Heart left ventricle (tissue), 16 donors: ENCODE measurements around the gene WDR90. TPM values are rescaled to one million over a fixed set of nuclear protein-coding genes. Genes with fewer than 3 reads are reported as not detected.
A peak's percentile ranks its signal among the peaks of the same experiment; 100 is the strongest.
"Not testable (repeated sequence)": the region's sequence is repeated elsewhere in the genome, so short reads cannot be mapped to it uniquely, and the experiment has no call there.

Experiments used
- ATAC-seq, 4 donors: fragments of 200-7000 bp; cut with Tn5 transposase; one replicate each; pipeline ENCODE4 v1.9.1; 2020 to 2022; ENCODE audit warnings: moderate library complexity in 4 of 4, mild to moderate bottlenecking in 3 of 4, moderate number of reproducible peaks in 1 of 4
- DNase-seq, 5 donors: peaks; one replicate each; pipeline ENCODE4 v3.0.0-alpha.2; 2020
- H3K27ac ChIP-seq, 12 donors: fragments of 200-600 bp; sonication (generic) in 4 of 12; one replicate each; pipeline versions ENCODE4 v1.5.0 to v1.8.0; 2016 to 2022; ENCODE audit warnings: mild to moderate bottlenecking in 2 of 12
- H3K27me3 ChIP-seq, 9 donors: fragments of 200-600 bp; sonication (generic) in 2 of 9; one replicate each; pipeline versions ENCODE4 v1.5.1 to v1.8.0; 2016 to 2022; ENCODE audit warnings: mild to moderate bottlenecking in 3 of 9
- H3K36me3 ChIP-seq, 9 donors: fragments of 200-600 bp; sonication (generic) in 2 of 9; one replicate each; pipeline versions ENCODE4 v1.5.0 to v1.8.0; 2018 to 2022; ENCODE audit warnings: mild to moderate bottlenecking in 2 of 9
- H3K4me1 ChIP-seq, 12 donors: fragments of 200-600 bp; sonication (generic) in 4 of 12; one replicate each; pipeline versions ENCODE4 v1.5.0 to v1.8.0; 2016 to 2022; ENCODE audit warnings: mild to moderate bottlenecking in 3 of 12
- H3K4me3 ChIP-seq, 12 donors: fragments of 200-600 bp; sonication (generic) in 4 of 12; one replicate each; pipeline versions ENCODE4 v1.5.0 to v1.8.0; 2017 to 2022; ENCODE audit warnings: mild to moderate bottlenecking in 9 of 12, moderate library complexity in 4 of 12
- H3K9me3 ChIP-seq, 12 donors: fragments of 200-600 bp; sonication (generic) in 4 of 12; one replicate each; pipeline versions ENCODE4 v1.5.0 to v1.8.0; 2016 to 2022; ENCODE audit warnings: mild to moderate bottlenecking in 1 of 12
- CTCF ChIP-seq, 12 donors: fragments of 200-600 bp; sonication (generic) in 4 of 12; IDR thresholded peaks; one replicate each; pipeline versions ENCODE4 v1.5.0 to v1.8.0; 2018 to 2022; ENCODE audit warnings: antibody characterized with exemption in 12 of 12, mild to moderate bottlenecking in 5 of 12
- POLR2A ChIP-seq, 2 donors: fragments of 450-650 bp; IDR thresholded peaks; one replicate each; pipeline ENCODE4 v1.6.1; 2017; ENCODE audit warnings: antibody characterized with exemption in 2 of 2, mild to moderate bottlenecking in 2 of 2, moderate library complexity in 2 of 2
- WGBS, 4 donors: extraction: QIAGEN DNeasy Blood & Tissue Kit in 2 of 4; methylation state at CpG; one replicate each; pipeline versions ENCODE4 v1.1.5 to v1.1.7; 2013 to 2018; 5-methylcytosine and 5-hydroxymethylcytosine counted together
- intact Hi-C, 10 donors: fragments of 100-400 bp; cut with DNase I; formaldehyde crosslinking; loops; one replicate each; pipeline versions ENCODE4 v1.11.1 to v1.14.2; 2022
- polyA plus RNA-seq, 2 donors: library from polyadenylated mRNA; stranded (reverse); fragments of 200-250 nt; gene quantifications; one replicate each; pipeline ENCODE4 v1.2.3, GENCODE V29; 2013
- total RNA-seq, 9 donors: library from RNA; depleted of rRNA in 2 of 9; stranded (reverse); fragments of >200 nt in 2 of 9; fragmentation: NEBNext Ultra II Directional in 3 of 9; extraction: Animal tissue kit (Norgen Biotek cat#: 25700) in 3 of 9; gene quantifications; one replicate each; pipeline versions ENCODE4 v1.1.0 to v1.2.4, GENCODE V29; 2016 to 2023
- donor health status: ischemic (EF 13 %, LVEDD 7.1; RV severe dilation, severe dysfunction).
- donor health status: healthy with polysubstance abuse.
- donor health status: DM: no; HTN: yes; CAD: no.
- donor health status: DM: no; HTN: no; CAD: no.
- donor health status: ischemic (EF 25% LVEDD 6.9; RV normal size, moderate dysfunction).
- donor health status: ischemic (EF 25% LVEDD 5.7; RV mildly dilated, moderate dysfunction).
- donor health status: healthy.
- donor health status: DM: yes; HTN: yes; CAD: no.
- donor health status: ischemic (EF 35%, LVEDD 5.7; RV mildly dilated, moderate dysfunction).
- donor health status: nonischemic (EF 11% LVEDD 7.7; RV severe dilation, severe dysfunction).
- donor health status: DM: yes; HTN: yes; CAD: no.
- donor health status: PGD.
- donor health status: ischemic (EF 29% LVEDD 5.4; RV normal size, mild dysfunction).
- donor health status: nonischemic (EF 23%, LVEDD 6.1; RV moderate dilation, normal function).

The WDR90 gene
- total and polyA plus RNA-seq, 11 donors: 3.7 to 17.4 (median 8.6) TPM

DNA sequence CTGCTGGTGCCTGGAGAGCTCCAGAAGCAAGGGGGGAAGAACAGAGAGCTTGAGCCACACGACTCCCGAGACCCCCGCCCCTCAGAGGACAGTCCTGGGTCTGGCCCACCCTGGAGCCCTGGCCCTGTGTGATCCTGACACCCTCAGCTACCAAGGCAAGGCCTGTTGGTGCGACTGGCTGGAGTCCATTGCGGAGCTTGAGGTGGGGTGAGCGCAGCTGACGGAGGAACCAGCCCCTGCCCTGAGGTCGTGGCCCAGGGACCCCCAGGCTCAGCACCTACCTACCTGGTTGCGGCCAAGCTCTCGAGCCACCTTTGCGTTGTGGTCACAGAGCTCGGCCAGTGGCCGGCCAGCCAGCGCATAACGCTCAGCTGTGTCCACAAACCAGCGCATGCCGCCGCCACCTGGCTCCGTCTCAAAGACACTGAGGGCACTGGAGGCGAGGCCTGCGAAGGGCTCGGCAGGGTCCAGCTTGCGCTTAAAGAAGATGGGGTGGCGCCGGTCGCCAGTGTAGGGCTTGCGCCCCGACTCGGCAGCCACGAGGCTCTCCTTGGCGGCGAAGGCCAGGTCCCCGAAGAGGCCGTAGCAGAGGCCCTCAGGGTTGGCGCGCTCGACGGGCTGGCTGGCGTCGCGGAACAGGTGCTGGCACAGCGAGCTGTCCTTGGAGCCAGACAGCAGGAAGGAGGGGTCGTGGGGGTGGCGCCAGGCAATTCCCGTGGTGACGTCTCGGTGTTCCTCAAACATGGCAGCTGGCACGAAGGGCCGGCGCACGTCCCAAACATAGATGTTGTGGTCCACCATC, 37.5 kb downstream of the WDR90 start:
- Histone ChIP-seq H3K27ac (no peak overlapping the region), H3K27me3 (peaks cover 0 to 3% (median 0%) of the 10 kb centered on the region in 9 donors), H3K4me1 (peaks cover 10 to 69% (median 50%) of the 10 kb centered on the region in 12 donors), H3K36me3 (peaks cover 0 to 36% (median 22%) of the 10 kb centered on the region in 9 donors), H3K4me3 (no peak overlapping the region), H3K9me3 (no peaks in the 10 kb centered on the region)
- 94 to 95% (median 95%) methylated on average over 49 to 51 of the region's 51 CpGs for WGBS, 4 donors
- intact Hi-C loops: no loop called here
- DNase-seq (no peak), ATAC-seq (no peak)
- TF ChIP-seq POLR2A (IDR thresholded peaks at IDR 0.05) (no peak), CTCF (IDR thresholded peaks at IDR 0.05) (no peak)

DNA sequence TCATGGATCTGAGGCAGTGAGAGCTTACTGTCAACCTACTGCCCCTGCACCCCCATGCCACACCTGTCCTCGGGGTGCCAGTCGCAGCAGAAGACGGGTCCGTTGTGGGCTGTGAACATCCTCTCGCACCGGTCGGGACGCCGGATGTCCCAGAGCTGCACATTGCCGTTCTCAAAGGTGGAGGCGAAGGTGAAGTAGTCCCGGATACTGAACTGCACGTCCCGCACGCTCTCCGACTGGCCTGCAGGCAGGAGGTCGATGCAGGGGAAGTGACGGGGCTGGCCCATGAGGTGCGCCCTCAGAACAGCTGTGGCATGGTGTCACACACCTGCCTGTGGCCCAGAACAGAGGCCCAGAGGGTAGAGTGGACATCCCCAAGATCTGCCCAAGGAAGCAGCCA, 38.3 kb downstream of the WDR90 start:
- WGBS, 4 donors: 86 to 94% (median 92%) methylated on average over 14 to 19 of the region's 19 CpGs
- intact Hi-C loops: no loop called here
- DNase-seq (no peak), ATAC-seq (no peak)
- H3K36me3 ChIP-seq: peaks cover 0 to 28% (median 14%) of the 10 kb centered on the region in 9 donors
- no peaks in the 10 kb centered on the region for H3K9me3 ChIP-seq
- peaks cover 10 to 60% (median 43%) of the 10 kb centered on the region in 12 donors for H3K4me1 ChIP-seq
- no peak for TF ChIP-seq CTCF (IDR thresholded peaks at IDR 0.05)
- no peak for TF ChIP-seq POLR2A (IDR thresholded peaks at IDR 0.05)
- H3K27ac ChIP-seq: no peak overlapping the region
- no peak overlapping the region for H3K4me3 ChIP-seq
- H3K27me3 ChIP-seq: peaks cover 0 to 10% (median 4%) of the 10 kb centered on the region in 9 donors

DNA sequence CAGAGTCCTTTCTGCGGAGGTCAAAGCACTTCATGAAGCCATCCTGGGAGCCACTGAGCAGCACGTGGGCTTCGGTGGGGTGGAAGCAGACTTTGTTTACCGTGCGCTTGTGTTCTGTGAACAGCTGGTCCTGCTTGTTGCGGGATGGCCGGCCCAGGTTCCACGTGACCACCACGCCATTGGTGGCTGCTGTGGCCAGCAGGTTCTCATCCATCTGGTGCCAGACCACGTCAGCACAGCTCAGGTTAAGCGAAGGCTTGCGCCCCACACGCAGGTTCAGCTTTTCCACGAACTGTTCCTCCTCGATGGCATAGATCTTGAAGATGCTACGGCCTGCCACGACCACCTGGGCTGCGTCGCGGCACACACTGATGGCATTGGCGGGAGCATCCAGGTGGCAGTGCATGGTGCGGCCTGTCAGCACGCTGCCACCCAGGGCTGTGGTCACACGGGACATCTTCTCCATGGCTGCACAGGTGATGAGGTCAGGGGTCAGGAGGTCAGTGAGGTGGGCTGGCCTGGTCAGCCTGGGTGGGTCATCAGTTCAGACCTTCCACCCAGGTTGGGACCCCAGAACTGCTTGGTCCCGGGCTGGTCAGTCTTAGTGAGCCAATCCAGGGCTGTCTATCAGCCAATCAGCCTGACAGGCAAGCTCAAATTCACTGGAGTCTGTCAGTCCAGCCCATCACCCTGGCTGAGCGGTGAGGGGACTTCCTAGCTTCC, 40.2 kb downstream of the WDR90 start:
- no peak for TF ChIP-seq POLR2A (IDR thresholded peaks at IDR 0.05)
- TF ChIP-seq CTCF (IDR thresholded peaks at IDR 0.05): no peak
- H3K4me3 ChIP-seq: peak overlapping the region; percentile 72 to 98 (median 94)
- peaks cover 3 to 56% (median 32%) of the 10 kb centered on the region in 12 donors for H3K4me1 ChIP-seq
- intact Hi-C loops: no loop called here
- ATAC-seq: peak in 1 of 4 donors; percentile 0
- H3K27ac ChIP-seq: peak overlapping the region in 9 of 12 donors; percentile 65 to 92 (median 87)
- H3K9me3 ChIP-seq: no peaks in the 10 kb centered on the region
- no peak for DNase-seq
- 84 to 89% (median 87%) methylated on average over 24 to 26 of the region's 26 CpGs for WGBS, 4 donors
- H3K36me3 ChIP-seq: peaks cover 0 to 18% (median 4%) of the 10 kb centered on the region in 9 donors
- H3K27me3 ChIP-seq: peaks cover 2 to 28% (median 20%) of the 10 kb centered on the region in 9 donors

GRCh38 chr16:691242-691641, 42.1 kb downstream of the WDR90 start:
- H3K9me3 ChIP-seq, H3K4me3 ChIP-seq, DNase-seq, intact Hi-C loops, ATAC-seq, H3K27ac ChIP-seq: not testable (repeated sequence)
- Histone ChIP-seq H3K36me3 (peaks cover 0 to 15% (median 4%) of the 10 kb centered on the region in 9 donors), H3K27me3 (peaks cover 8 to 46% (median 37%) of the 10 kb centered on the region in 9 donors), H3K4me1 (peaks cover 0 to 54% (median 27%) of the 10 kb centered on the region in 12 donors)
- 89 to 90% (median 89%) methylated on average over 16 of the region's 16 CpGs for WGBS, 4 donors
